ENCODE data around the gene CFAP44.
"Not testable (repeated sequence)": the region's sequence is repeated elsewhere in the genome, so short reads cannot be mapped to it uniquely, and the experiment has no call there.

CFAP44 gene

GRCh38 chr3:113441051-113441770 lies at the start of gene CFAP44:
Gene CFAP44, minus strand, starts transcription at chr3:113441493. Its CDS starts 7,829 bp downstream, at chr3:113433664.
- DNase-seq (ENCODE audit: low read depth in 1 of 2, low spot score in 1 of 2) = peak in 1 of 2 donors; percentile 16

GRCh38 chr3:113485161-113485609 lies 43.9 kb upstream of the CFAP44 start:
- no peak for DNase-seq (ENCODE audit: low read depth in 1 of 2, low spot score in 1 of 2)

GRCh38 chr3:113468539-113468938 lies 27.2 kb upstream of the CFAP44 start:
- DNase-seq (ENCODE audit: low read depth in 1 of 2, low spot score in 1 of 2) = no peak

- no peak for DNase-seq (ENCODE audit: low read depth in 1 of 2, low spot score in 1 of 2)
These were observed 20.2 kb upstream of the CFAP44 start for GRCh38 chr3:113461488-113461887.

- DNase-seq (ENCODE audit: low read depth in 1 of 2, low spot score in 1 of 2) = not testable (repeated sequence)
These were observed 17.3 kb upstream of the CFAP44 start for GRCh38 chr3:113458554-113458953.

GRCh38 chr3:113455446-113455845 lies 14.2 kb upstream of the CFAP44 start:
- no peak for DNase-seq (ENCODE audit: low read depth in 1 of 2, low spot score in 1 of 2)

- DNase-seq (ENCODE audit: low read depth in 1 of 2, low spot score in 1 of 2) = no peak
These were observed 13.3 kb upstream of the CFAP44 start for GRCh38 chr3:113454630-113455029.

- no peak for DNase-seq (ENCODE audit: low read depth in 1 of 2, low spot score in 1 of 2)
These were observed 12.8 kb upstream of the CFAP44 start for GRCh38 chr3:113454057-113454456.

GRCh38 chr3:113450911-113451310 lies 9.6 kb upstream of the CFAP44 start:
- no peak for DNase-seq (ENCODE audit: low read depth in 1 of 2, low spot score in 1 of 2)

- no peak for DNase-seq (ENCODE audit: low read depth in 1 of 2, low spot score in 1 of 2)
These were observed 1.7 kb downstream of the CFAP44 start for GRCh38 chr3:113439606-113440005.

- DNase-seq (ENCODE audit: low read depth in 1 of 2, low spot score in 1 of 2) = no peak
These were observed 3.1 kb downstream of the CFAP44 start for GRCh38 chr3:113438224-113438623.

GRCh38 chr3:113437411-113437810 lies 3.9 kb downstream of the CFAP44 start:
- DNase-seq (ENCODE audit: low read depth in 1 of 2, low spot score in 1 of 2) = no peak

GRCh38 chr3:113436809-113437208 lies 4.5 kb downstream of the CFAP44 start:
- DNase-seq (ENCODE audit: low read depth in 1 of 2, low spot score in 1 of 2) = no peak

- no peak for DNase-seq (ENCODE audit: low read depth in 1 of 2, low spot score in 1 of 2)
These were observed 9.5 kb downstream of the CFAP44 start for GRCh38 chr3:113431811-113432210.

GRCh38 chr3:113428581-113428980 lies 12.7 kb downstream of the CFAP44 start:
- no peak for DNase-seq (ENCODE audit: low read depth in 1 of 2, low spot score in 1 of 2)

- DNase-seq (ENCODE audit: low read depth in 1 of 2, low spot score in 1 of 2) = no peak
These were observed 17.6 kb downstream of the CFAP44 start for GRCh38 chr3:113423699-113424098.

- no peak for DNase-seq (ENCODE audit: low read depth in 1 of 2, low spot score in 1 of 2)
These were observed 20.2 kb downstream of the CFAP44 start for GRCh38 chr3:113421082-113421481.

- no peak for DNase-seq (ENCODE audit: low read depth in 1 of 2, low spot score in 1 of 2)
These were observed 31.6 kb downstream of the CFAP44 start for GRCh38 chr3:113409676-113410075.

GRCh38 chr3:113405180-113405579 lies 36.1 kb downstream of the CFAP44 start:
- DNase-seq (ENCODE audit: low read depth in 1 of 2, low spot score in 1 of 2) = no peak

GRCh38 chr3:113404637-113405036 lies 36.7 kb downstream of the CFAP44 start:
- no peak for DNase-seq (ENCODE audit: low read depth in 1 of 2, low spot score in 1 of 2)
